ENCODE results near the gene ACKR2.

DNA sequence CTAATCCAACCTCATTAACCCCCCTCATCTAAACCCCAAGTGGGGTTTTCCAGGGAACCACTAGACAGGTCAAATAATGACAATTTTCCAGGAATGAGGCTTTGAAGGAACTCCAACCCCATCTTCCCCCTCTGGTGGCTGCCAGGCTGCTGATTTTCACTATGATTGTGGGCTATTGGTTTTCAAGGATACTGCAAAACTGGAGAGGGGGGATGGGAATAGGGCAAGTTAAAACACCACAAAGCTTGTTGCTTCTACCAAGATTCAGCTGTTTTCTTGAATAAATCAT, 86.3 kb downstream of the ACKR2 start:
- TF ChIP-seq ZNF623 (tag by site-specific recombination; IDR thresholded peaks at IDR 0.05) (no peak), HOXA7 (CRISPR knock-in tag; IDR thresholded peaks at IDR 0.05; ENCODE audit: borderline replicate concordance) (no peak), ZNF600 (tag by site-specific recombination; IDR thresholded peaks at IDR 0.05) (no peak), BCL11A (tag by site-specific recombination; IDR thresholded peaks at IDR 0.05; ENCODE audit: low read depth) (no peak), ZNF571 (tag by site-specific recombination; IDR thresholded peaks at IDR 0.05) (no peak), HOXD13 (CRISPR knock-in tag; IDR thresholded peaks at IDR 0.05; ENCODE audit: borderline replicate concordance) (no peak), ZNF416 (tag by site-specific recombination; IDR thresholded peaks at IDR 0.05) (no peak), ZBTB7A (tag by site-specific recombination; IDR thresholded peaks at IDR 0.05; ENCODE audit: low read depth) (no peak), SP2 (tag by site-specific recombination; IDR thresholded peaks at IDR 0.05) (no peak), OSR2 (tag by site-specific recombination; IDR thresholded peaks at IDR 0.05) (no peak)
- TF ChIP-seq, protein P1, sequence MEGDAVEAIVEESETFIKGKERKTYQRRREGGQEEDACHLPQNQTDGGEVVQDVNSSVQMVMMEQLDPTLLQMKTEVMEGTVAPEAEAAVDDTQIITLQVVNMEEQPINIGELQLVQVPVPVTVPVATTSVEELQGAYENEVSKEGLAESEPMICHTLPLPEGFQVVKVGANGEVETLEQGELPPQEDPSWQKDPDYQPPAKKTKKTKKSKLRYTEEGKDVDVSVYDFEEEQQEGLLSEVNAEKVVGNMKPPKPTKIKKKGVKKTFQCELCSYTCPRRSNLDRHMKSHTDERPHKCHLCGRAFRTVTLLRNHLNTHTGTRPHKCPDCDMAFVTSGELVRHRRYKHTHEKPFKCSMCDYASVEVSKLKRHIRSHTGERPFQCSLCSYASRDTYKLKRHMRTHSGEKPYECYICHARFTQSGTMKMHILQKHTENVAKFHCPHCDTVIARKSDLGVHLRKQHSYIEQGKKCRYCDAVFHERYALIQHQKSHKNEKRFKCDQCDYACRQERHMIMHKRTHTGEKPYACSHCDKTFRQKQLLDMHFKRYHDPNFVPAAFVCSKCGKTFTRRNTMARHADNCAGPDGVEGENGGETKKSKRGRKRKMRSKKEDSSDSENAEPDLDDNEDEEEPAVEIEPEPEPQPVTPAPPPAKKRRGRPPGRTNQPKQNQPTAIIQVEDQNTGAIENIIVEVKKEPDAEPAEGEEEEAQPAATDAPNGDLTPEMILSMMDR (tag by site-specific recombination; IDR thresholded peaks at IDR 0.05) = no peak
- TF ChIP-seq, protein P2, sequence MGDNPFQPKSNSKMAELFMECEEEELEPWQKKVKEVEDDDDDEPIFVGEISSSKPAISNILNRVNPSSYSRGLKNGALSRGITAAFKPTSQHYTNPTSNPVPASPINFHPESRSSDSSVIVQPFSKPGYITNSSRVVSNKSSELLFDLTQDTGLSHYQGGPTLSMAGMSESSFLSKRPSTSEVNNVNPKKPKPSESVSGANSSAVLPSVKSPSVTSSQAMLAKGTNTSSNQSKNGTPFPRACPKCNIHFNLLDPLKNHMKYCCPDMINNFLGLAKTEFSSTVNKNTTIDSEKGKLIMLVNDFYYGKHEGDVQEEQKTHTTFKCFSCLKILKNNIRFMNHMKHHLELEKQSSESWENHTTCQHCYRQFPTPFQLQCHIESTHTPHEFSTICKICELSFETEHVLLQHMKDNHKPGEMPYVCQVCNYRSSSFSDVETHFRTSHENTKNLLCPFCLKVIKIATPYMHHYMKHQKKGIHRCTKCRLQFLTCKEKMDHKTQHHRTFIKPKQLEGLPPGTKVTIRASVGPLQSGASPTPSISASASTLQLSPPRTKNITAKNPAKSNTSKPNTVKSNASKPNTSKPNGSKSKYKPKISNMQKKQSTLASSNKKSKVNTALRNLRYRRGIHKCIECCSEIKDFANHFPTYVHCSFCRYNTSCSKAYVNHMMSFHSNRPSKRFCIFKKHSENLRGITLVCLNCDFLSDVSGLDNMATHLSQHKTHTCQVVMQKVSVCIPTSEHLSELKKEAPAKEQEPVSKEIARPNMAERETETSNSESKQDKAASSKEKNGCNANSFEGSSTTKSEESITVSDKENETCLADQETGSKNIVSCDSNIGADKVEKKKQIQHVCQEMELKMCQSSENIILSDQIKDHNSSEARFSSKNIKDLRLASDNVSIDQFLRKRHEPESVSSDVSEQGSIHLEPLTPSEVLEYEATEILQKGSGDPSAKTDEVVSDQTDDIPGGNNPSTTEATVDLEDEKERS (tag by site-specific recombination; IDR thresholded peaks at IDR 0.05) = no peak
- TF ChIP-seq, protein P3, sequence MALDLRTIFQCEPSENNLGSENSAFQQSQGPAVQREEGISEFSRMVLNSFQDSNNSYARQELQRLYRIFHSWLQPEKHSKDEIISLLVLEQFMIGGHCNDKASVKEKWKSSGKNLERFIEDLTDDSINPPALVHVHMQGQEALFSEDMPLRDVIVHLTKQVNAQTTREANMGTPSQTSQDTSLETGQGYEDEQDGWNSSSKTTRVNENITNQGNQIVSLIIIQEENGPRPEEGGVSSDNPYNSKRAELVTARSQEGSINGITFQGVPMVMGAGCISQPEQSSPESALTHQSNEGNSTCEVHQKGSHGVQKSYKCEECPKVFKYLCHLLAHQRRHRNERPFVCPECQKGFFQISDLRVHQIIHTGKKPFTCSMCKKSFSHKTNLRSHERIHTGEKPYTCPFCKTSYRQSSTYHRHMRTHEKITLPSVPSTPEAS (tag by site-specific recombination; IDR thresholded peaks at IDR 0.05) = no peak
- TF ChIP-seq, protein P4, sequence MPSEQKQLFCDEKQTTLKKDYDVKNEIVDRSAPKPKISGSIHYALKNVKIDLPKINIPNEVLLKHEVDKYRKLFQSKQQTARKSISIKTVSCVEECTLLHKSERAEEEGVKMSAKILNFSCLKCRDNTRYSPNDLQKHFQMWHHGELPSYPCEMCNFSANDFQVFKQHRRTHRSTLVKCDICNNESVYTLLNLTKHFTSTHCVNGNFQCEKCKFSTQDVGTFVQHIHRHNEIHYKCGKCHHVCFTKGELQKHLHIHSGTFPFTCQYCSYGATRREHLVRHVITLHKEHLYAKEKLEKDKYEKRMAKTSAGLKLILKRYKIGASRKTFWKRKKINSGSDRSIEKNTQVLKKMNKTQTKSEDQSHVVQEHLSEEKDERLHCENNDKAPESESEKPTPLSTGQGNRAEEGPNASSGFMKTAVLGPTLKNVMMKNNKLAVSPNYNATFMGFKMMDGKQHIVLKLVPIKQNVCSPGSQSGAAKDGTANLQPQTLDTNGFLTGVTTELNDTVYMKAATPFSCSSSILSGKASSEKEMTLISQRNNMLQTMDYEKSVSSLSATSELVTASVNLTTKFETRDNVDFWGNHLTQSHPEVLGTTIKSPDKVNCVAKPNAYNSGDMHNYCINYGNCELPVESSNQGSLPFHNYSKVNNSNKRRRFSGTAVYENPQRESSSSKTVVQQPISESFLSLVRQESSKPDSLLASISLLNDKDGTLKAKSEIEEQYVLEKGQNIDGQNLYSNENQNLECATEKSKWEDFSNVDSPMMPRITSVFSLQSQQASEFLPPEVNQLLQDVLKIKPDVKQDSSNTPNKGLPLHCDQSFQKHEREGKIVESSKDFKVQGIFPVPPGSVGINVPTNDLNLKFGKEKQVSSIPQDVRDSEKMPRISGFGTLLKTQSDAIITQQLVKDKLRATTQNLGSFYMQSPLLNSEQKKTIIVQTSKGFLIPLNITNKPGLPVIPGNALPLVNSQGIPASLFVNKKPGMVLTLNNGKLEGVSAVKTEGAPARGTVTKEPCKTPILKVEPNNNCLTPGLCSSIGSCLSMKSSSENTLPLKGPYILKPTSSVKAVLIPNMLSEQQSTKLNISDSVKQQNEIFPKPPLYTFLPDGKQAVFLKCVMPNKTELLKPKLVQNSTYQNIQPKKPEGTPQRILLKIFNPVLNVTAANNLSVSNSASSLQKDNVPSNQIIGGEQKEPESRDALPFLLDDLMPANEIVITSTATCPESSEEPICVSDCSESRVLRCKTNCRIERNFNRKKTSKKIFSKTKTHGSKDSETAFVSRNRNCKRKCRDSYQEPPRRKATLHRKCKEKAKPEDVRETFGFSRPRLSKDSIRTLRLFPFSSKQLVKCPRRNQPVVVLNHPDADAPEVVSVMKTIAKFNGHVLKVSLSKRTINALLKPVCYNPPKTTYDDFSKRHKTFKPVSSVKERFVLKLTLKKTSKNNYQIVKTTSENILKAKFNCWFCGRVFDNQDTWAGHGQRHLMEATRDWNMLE (tag by site-specific recombination; conservative IDR thresholded peaks at IDR 0.05; ENCODE audit: low read depth) = no peak

Measured in HEK293 (cell line).